SK-N-SH (cell line): ENCODE data around the gene ZNF446.

Source experiments
- CTCF ChIP-seq: fragments of 200-600 bp; sonication (generic); IDR thresholded peaks from 2 replicates; pipeline ENCODE4 v1.6.1; 2017; ENCODE audit warnings: antibody characterized with exemption, mild to moderate bottlenecking, moderate library complexity
- EP300 ChIP-seq, 2 experiments: IDR thresholded peaks; 2 replicates each; pipeline versions ENCODE4 v1.4.0 to v1.6.1; 2012; ENCODE audit warnings: borderline replicate concordance in 1 of 2, low read depth in 1 of 2, low read length in 1 of 2
- EZH2phosphoT487 ChIP-seq: fragments of 200-600 bp; sonication (generic); IDR thresholded peaks from 2 replicates; pipeline ENCODE4 v1.6.1; 2017; ENCODE audit warnings: low read depth, mixed run types, mild to moderate bottlenecking, antibody characterized with exemption, moderate library complexity, borderline replicate concordance
- FOSL2 ChIP-seq: IDR thresholded peaks from 2 replicates; pipeline ENCODE4 v1.4.0; 2012; ENCODE audit warnings: low read depth, mild to moderate bottlenecking, moderate library complexity, borderline replicate concordance
- FOXJ3 ChIP-seq: sonication (generic); formaldehyde crosslinking; IDR thresholded peaks from 2 replicates; pipeline ENCODE4 v1.5.1; 2020; ENCODE audit warnings: mild to moderate bottlenecking, missing genetic modification reagents
- FOXM1 ChIP-seq: IDR thresholded peaks from 2 replicates; pipeline ENCODE4 v1.4.0; 2012; ENCODE audit warnings: low read depth, mild to moderate bottlenecking
- GABPA ChIP-seq: IDR thresholded peaks from 2 replicates; pipeline ENCODE4 v1.4.0; 2012; ENCODE audit warnings: low read depth, mild to moderate bottlenecking
- RAD21 ChIP-seq: IDR thresholded peaks from 2 replicates; pipeline ENCODE4 v1.6.1; 2012; ENCODE audit warnings: mild to moderate bottlenecking, low read length
- RCOR1 ChIP-seq: fragments of 150-350 bp; IDR thresholded peaks from 2 replicates; pipeline ENCODE4 v1.6.1; 2017; ENCODE audit warnings: antibody characterized with exemption, low read length
- RFX5 ChIP-seq: IDR thresholded peaks from 2 replicates; pipeline ENCODE4 v1.6.1; 2012; ENCODE audit warnings: mild to moderate bottlenecking, improper control_type of control experiment, low read length
- SIN3A ChIP-seq: IDR thresholded peaks from 2 replicates; pipeline ENCODE4 v1.6.1; 2012; ENCODE audit warnings: low read depth, mild to moderate bottlenecking, low read length, moderate library complexity, borderline replicate concordance
- TAF1 ChIP-seq: IDR thresholded peaks from 2 replicates; pipeline ENCODE4 v1.6.1; 2012; ENCODE audit warnings: low read depth, mild to moderate bottlenecking, low read length, moderate library complexity, borderline replicate concordance
- TF ChIP-seq, protein P1 (sequence below): IDR thresholded peaks from 2 replicates; pipeline ENCODE4 v1.4.0; 2012; ENCODE audit warnings: low read depth

DNA sequence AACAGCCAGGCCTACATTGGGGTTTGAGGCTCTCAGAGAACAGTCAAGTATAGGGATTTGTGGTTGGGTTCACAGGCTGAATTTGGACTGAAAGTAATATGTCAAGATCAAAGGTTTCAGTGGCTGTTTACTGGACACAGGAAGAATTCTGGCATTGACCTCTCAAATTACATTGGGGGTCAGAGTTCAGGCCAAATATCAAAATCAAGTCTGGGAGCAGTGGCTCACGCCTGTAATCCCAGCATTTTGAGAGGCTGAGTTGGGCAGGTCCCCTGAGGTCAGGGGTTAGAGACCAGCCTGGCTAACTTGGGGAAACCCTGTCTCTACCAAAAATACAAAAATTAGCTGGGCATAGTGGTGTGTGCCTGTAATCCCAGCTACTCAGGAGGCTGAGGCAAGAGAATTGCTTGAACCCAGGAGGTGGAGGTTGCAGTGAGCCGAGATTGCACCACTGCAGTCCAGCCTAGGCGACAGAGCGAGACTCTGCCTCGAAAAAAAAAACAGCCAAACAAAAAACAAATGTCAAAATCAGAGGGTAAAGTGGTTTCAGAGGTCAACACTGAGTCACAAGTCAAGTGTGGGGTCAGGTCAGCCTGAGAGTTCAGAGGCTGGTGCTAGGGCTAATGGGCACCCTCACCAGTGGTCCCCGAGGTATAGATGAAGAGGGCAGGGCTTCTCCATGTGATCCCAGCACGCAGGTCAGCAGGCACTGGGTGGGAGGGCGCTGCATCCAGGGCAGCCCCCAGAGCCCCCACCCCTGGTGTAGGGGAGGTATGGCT is 34.1 kb downstream of the ZNF446 start:
- TF ChIP-seq, protein P1, sequence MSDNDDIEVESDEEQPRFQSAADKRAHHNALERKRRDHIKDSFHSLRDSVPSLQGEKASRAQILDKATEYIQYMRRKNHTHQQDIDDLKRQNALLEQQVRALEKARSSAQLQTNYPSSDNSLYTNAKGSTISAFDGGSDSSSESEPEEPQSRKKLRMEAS = no peak
- TF ChIP-seq EZH2phosphoT487 = no peak
- no peak for TF ChIP-seq RFX5
- no peak for TF ChIP-seq CTCF
- TF ChIP-seq FOXJ3 (CRISPR knock-in tag) = no peak
- TF ChIP-seq SIN3A = no peak
- no peak for TF ChIP-seq FOXM1
- TF ChIP-seq TAF1 = no peak
- TF ChIP-seq RCOR1 = no peak
- no peak for TF ChIP-seq RAD21
- no peak for TF ChIP-seq FOSL2
- no peak for TF ChIP-seq EP300 (IDR thresholded peaks at IDR 0.05; ENCODE audit: borderline replicate concordance in 1 of 2, low read depth in 1 of 2, low read length in 1 of 2)
- TF ChIP-seq GABPA = no peak
